Measurements from ENCODE around the gene IKBIP.

GRCh38 chr12:98601924-98602323, 42.7 kb downstream of the IKBIP start:
- TF ChIP-seq, protein P1, sequence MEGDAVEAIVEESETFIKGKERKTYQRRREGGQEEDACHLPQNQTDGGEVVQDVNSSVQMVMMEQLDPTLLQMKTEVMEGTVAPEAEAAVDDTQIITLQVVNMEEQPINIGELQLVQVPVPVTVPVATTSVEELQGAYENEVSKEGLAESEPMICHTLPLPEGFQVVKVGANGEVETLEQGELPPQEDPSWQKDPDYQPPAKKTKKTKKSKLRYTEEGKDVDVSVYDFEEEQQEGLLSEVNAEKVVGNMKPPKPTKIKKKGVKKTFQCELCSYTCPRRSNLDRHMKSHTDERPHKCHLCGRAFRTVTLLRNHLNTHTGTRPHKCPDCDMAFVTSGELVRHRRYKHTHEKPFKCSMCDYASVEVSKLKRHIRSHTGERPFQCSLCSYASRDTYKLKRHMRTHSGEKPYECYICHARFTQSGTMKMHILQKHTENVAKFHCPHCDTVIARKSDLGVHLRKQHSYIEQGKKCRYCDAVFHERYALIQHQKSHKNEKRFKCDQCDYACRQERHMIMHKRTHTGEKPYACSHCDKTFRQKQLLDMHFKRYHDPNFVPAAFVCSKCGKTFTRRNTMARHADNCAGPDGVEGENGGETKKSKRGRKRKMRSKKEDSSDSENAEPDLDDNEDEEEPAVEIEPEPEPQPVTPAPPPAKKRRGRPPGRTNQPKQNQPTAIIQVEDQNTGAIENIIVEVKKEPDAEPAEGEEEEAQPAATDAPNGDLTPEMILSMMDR (IDR thresholded peaks at IDR 0.05) = no peak
- TF ChIP-seq EZH2 (IDR thresholded peaks at IDR 0.05; ENCODE audit: borderline replicate concordance, insufficient read depth, low read depth, low read length, poor library complexity, severe bottlenecking) = no peak

Data from B cell (primary cell).